GM19023 (cell line): ENCODE measurements around the gene RIC1.
"Not testable (repeated sequence)": the region's sequence is repeated elsewhere in the genome, so short reads cannot be mapped to it uniquely, and the experiment has no call there.

Experiments
- ATAC-seq: cut with Tn5 transposase; IDR thresholded peaks from one replicate; pipeline ENCODE4 v1.9.1; 2021; ENCODE audit warnings: mild to moderate bottlenecking, moderate library complexity; ENCODE audit not compliant: unreplicated experiment

Gene RIC1

DNA sequence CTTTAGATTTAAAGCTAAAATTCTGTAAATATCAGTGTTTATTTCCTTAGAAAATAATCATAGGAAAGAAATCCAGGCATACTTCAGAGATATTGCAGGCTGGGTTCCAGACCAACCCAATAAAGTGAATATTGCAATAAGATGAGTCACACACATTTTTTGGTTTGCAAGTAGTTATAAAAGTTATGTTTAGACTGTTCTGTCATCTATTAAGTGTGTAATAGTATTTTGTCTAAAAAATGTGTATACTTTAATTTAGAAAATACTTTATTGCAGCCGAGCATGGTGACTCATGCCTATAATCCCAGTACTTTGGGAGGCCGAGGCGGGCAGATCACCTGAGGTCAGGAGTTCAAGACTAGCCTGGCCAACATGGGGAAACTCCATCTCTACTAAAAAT, 6.9 kb upstream of the RIC1 start:
- no peak for ATAC-seq

DNA sequence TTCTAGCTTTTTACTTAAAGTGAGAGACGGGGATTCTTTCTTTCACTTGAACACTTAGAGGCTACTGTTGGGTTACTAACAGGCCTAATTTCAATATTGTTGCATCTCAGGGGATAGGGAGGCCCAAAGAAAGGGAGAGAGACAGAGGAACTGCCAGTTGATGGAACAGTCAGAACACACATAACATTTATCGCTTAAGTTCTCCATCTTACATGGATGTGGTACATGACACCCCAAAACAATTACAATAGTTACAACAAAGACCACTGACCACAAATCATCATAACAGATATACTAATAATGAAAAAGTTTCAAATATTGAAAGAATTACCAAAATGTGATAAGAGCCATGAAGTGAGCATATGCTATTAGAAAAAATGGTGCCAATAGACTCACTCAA, 4.3 kb upstream of the RIC1 start:
- no peak for ATAC-seq

DNA sequence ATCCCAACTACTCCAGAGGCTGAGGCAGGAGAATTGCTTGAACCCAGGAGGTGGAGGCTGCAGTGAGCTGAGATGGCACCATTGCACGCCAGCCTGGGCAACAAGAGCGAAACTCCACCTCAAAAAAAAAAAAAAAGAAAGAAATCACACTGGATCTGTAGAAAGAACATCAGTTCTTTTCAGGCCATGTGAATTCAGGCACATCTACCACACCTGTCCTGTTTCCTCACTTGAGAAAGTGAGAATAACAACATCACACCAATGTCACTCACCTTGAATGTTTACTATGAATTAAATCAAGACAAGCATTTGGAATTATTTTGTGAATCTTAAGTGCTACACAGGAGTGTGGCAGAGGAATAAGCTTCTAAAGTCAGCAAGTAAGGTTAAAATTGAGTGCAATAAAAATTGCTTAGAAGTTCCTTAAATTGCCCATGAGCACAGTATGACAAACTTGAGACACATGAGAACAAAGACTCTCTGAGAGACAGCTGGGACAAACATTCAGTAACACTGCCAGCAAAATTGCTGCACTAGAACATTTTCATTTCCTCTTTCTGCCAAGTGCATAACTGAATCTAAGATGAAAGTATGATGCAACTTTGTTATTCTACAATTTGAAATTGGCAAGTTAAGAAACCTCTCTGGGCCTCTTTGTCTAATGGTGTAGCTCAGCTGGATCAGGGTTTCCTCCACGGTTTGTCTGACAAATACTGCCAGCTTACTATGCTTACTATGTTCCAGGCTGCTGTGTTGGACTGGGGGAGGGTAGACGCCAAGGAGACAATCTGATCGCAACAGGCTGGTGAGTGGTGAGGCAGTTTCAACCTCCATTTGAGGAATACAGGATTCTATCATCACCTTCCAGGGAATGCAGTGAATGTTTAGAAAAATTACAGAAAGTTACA, 1.9 kb upstream of the RIC1 start:
- peak; percentile 35 for ATAC-seq

DNA sequence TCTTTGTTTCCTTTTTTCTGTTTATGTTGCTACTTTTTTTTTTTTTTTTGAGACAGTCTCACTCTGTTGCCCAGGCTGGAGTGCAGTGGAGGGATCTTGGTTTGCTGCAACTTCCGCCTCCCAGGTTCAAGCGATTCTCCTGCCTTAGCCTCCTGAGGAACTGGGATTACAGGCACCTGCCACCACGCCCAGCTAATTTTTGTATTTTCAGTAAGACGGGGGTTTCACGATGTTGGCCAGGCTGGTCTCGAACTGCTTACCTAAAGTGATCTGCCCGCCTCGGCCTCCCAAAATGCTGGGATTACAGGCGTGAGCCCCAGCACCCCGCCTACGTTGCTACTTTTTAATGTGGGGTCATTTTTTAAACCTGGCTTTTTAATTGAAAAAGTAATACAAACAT, 1.2 kb upstream of the RIC1 start:
- not testable (repeated sequence) for ATAC-seq

DNA sequence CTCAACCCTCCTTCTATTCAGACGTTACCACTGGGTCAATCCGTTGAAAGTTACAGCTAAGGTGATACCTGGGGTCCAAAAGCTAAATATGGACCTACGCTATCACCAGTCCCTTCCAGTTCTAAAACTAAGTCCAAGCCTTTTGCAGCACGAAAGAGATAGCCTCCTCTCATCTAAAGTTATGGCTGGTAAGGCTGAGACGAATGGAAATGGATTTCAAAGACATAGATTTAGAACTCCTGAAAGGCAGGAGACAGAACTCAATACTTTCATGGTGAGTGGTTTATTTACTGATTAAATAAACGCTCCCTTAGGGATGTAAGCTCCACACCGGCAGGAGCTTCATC, 751 bp upstream of the RIC1 start:
- ATAC-seq, result no peak

DNA sequence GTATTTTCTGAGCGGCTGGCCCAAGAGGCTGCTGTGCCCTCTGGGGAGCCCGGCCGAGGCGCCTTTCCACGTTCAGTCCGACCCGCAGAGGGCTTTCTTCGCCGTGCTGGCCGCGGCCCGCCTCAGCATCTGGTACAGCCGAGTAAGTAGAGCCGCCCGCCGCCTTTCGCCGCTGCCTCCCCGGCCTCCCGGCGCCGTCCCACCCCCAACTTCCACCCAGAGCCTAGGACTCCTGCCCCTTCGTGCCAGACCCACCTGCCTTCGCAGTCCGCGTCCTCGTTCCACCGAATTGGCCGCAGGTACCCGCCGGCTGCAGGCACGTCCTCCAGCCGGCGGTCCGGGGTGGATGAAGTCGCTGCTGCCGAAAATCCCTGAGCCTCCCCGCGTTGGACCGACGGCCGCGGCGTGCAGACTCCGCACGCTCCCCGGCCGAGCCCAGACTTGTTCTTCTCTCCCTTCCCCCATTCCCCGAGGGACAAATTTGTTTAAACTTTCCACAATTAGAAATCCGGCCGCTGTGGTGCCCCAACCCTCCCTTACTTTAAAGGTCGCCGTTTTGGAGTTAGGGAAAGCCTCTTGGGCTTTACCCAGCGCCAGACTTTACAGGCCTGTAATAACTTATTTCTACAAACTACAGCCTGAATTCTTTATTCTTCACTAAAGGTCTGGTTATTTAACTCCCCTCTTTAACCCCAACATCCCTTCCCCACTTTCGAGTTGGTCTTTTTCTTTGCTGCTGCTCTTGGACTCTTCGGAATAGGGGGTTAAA, 589 bp downstream of the RIC1 start:
- ATAC-seq, result peak; percentile 16

DNA sequence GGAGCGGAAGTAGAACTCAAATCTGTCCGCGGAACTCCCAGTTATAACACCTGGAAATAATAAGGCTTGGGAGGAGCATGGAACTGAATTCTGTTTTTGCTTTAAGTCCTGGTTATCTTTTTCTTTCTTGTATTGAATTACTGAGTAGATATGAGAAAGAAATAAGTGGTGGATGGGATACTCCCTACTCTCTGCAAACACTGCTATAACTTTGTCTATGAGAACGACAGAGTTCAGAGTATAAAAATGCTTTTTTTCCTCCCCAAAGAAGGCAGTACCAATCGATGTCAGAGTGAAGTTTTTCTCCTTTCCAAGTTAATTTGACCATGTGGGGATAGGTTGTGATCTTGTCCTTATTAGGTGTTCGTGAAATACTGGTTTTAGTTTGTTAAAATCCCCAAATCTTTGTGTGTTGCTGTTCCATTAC, 1.2 kb downstream of the RIC1 start:
- ATAC-seq, result no peak

DNA sequence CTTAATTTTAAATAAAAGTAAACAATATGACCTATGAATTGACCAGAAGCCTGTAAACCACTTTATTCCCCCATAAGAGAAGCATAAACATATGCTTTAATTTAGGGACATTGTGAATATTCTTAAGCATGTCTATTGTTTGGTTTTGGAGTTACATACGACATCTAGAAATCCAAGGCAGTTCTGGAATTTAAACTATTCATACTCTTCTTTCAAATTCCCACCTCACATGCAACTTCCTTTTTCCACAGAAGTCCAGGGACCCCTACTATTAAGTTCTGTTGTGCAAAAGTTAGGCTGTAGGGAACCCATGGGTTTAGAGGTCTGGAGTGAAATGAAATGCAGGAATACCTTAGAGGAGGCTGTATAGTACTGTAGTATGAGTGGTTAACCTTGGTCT, 2.1 kb downstream of the RIC1 start:
- no peak for ATAC-seq

DNA sequence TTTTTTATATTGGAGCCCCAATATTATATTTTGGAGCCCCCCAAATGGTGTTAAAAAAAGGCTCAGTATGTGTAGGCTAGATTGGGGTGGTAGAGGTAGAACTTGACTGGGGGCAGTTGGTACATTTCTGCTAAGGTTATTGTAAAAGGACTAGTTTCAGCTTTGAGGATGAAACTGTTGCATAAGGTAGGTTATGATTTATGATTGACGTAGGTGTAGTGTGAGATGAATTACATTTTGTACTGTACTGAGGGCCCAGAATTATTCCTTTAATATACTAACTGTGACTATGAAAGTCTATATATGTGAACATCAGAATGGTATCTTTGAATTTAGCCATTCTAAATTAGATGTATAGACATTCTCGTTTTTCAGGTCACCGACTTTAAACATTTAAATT, 3.6 kb downstream of the RIC1 start:
- ATAC-seq, result no peak

DNA sequence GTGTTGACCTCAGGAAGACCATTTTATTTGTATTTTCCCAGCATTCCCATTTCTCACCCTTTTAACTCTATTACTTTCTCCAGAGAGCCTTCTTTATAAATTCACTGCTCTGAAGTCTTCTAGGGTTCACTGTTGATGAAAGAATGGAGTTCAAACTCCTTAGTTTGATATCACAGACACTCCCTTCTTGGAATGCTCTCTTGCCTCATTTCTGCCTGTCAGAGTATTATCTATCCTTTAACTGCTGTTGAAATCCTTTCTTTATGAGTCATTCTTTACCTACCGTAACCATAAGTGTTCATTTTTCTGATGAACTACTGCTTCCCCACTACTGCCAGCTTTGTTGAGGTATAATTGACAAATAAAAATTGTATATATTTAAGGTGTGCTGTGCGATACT, 4.3 kb downstream of the RIC1 start:
- no peak for ATAC-seq

DNA sequence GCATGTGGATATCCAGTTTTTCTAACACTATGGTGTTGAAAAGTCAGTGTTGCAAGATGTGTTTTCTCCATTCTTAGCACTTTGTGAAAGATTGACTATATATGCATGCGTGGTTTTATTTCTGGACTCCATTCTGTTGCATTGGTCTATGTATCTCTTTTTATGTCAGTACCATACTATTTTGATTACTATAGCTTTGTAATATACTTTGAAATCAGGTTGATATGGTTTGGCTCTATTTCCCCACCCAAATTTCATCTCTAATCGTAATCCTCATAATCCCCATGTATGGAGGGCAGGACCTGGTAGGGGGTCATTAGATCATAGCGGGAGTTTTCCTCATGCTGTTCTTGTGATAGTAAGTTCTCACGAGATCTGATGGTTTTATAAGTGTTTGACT, 6.5 kb downstream of the RIC1 start:
- ATAC-seq, result no peak

DNA sequence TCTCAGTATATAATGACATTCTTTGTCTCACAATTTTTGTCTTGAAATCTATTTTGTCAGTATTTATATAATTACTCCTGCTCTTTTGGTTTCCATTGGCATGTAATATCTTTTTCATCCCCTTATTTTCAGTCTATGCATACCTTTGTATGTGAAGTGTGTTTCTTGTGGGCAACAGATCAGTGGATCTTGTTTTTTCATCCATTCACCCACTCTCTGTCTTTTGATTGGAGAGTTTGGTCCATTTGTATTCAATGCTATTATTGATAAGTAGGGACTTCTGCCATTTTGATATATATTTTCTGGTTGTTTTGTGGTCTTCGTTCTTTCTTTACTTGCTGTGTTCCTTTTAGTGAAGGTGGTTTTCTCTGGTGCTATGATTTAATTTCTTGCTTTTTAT, 10.9 kb downstream of the RIC1 start:
- ATAC-seq, result no peak

DNA sequence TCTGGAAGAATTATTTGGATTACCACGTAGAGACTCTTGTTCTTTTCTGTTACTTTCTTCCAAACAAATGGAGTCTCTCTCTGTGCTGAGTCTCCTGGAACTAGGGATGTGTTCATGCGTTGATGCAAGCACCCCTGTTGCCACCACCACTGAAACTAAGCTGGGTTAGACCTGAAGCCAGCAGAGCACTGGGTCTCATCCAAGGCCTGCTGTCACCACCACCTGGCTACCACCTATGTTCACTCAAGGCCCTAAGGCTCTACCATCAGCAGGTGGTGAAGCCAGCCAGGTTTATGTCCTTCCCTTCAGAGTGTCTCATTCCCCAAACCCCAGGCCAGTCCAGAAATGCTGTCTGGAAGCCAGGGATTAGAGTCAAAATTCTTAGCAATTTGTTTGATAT, 13.3 kb downstream of the RIC1 start:
- ATAC-seq, result no peak

DNA sequence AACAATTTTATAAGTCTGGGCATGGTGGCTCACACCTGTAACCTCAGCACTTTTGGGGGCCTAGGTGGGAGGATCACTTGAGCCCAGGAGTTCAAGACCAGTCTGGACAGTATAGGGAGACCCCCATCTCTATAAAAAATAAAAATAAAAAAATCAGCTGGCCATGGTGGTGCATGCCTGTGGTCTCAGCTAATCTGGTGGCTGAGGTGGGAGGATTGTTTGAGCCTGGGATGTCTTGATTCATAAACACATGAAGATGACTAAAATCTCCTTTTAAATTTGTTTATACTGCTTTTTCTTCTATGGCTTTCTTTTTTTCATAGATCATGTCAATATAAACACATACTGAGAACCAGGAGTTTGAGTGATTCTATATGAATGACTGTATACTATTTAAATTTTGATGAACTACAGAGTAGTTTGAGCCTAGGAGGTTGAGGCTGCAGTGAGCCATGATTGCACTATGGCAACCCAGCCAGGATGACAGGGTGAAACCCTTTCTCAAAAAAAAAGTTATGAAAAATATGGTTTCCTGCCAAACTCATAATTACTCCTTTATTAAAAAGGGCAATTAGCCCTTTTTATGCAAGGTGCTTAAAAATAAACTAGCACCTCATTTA, 14.2 kb downstream of the RIC1 start:
- no peak for ATAC-seq

DNA sequence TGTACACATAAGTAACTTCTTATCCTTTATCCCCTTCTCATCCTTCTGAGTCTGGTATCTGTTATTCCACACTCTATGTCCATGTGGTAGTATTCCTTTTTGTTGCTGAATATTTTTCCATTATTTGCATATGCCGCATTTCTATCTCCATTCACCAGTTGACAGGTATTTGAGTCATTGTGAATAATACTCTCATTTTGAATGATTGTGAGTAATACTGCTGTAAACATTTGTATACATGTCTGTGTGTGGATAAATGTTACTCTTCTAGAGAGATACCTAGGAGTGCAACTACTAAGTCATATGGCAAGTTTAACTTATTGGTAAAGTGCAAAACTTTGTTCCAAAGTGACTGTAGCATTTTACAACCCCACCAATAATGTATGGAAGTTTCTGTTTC, 15.6 kb downstream of the RIC1 start:
- no peak for ATAC-seq

DNA sequence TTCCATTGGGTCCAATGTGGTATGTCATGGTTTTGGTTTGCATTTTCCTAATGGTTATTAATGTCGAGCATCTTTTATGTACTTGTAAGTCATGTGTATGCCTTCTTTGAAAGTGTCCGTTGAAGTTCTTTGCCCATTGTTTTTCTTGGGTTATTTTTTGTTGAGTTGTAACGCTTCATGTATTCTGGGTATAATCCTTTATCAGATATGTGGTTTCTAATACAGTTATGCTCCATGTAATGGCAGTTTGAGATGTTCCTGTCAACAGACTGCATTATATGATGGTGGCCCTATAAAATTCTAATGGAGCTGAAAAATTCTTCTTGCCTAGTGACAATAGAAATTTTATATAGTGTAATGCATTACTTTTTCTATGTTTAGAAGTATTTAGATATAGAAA, 17.2 kb downstream of the RIC1 start:
- no peak for ATAC-seq

DNA sequence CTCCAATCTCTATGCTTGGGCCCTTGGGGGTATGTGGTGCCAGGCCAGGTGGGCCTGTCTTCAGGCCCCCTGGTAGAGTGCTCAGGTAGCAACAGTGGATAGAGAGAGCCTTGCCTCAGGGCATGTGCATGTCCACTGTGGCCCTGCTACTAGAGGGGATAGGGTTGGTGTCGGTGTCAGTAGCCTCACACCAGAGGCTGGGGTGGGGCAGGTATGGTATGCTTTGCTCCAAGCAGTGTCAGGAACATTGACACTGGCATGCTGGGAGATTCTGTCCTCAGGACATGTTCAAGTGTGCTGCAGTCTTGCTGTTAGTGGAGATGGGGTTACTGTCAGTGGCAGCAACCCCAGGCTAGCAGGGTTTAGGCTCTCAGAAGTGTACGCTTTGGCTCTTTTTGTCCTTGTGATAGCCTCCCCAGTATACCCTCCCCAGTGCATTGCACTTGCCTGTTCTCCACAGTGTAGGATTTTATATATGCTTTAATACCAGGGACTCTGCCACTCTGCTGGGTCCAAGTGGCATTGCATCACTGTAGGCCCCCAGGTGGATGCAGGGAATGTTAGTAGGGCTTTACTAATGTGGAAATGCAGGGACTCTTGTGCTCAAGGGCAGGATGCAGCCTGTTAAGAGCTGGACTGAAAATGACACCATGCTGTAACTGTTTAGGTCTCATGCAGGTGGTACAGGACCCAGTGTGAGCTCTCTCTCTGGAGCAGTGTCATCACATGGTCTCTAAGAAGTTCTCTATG, 21.6 kb downstream of the RIC1 start:
- no peak for ATAC-seq

DNA sequence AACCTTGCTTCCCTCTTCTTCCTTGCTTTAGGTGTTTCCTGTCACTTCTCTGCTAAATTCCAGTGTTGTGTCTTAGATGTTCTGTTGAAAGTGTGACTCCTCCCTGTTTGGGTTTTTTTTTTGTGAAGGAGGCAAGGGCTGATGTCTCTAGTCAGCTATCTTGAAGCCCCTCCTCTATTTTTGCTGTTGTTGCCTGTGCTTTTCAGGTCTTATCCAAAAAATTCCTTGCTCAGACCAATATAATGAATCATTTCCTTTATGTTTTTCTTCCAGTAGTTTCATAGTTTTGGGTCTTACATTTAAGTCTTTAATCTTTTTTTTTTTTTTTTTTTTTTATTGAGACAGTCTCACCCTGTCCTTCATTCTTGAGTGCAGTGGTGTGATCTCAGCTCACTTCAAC, 22.3 kb downstream of the RIC1 start:
- ATAC-seq, result no peak

DNA sequence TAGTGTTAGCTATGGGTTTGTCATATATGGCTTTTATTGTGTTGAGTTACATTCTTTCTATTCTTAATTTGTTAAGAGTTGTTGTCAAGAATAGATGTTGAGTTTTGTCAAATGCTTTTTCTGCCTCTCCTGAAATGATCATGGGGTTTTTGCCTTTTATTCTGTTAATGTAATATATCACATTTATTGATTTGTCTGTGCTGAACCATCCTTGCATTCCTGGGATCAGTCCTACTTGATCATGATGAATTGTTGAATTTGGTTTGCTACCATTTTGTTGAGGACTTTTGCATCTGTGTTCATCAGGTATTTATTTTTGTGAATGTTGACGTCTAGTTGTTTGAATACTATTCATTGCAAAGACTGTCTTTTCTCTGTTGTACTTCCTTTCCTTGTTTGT, 23.9 kb downstream of the RIC1 start:
- no peak for ATAC-seq

DNA sequence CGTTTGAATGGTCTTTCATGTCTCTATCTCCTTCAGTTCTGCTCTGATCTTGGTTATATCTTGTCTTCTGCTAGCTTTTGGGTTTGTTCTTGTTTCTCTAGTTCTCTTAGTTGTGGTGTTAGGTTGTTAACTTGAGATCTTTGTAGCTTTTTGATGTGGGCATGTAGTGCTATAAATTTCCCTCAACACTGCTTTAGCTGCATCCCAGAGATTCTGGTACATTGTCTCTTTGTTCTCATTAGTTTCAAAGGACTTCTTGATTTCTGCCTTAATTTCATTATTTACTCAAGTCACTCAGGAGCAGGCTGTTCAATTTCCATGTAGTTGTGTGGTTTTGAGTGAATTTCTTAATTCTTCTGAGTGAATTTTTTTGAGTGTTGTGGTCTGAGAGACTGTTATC, 33.9 kb downstream of the RIC1 start:
- ATAC-seq, result not testable (repeated sequence)

DNA sequence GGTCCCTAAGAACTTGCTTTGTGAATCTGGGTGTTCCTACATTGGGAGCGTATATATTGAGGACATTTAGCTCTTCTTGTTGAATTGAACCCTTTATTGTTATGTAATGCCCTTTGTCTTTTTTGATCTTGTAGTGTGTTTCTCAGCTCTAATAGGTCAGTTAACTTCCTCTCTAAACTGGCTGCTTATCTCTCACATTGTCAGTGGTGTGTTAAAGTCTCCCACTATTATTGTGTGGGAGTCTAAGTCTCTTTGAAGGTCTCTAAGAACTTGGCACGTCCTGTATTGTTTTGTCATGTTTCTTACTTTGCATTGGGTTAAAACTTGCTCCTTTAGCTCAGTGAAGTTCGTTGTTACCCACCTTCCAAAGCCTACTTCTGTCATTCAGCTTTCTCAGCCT, 36.2 kb downstream of the RIC1 start:
- no peak for ATAC-seq
